Activated naive CD4-positive, alpha-beta T cell treated with anti-CD3 and anti-CD28 coated beads, Interleukin-2, amount 50 U/mL, for 72 hours (primary cell): ENCODE results near the gene HSBP1L1. TPM values are rescaled to one million over a fixed set of nuclear protein-coding genes. Genes with fewer than 3 reads are reported as not detected.

Source experiments
- ATAC-seq, 2 donors: fragments of 150-1000 bp; cut with Tn5 transposase; 2 replicates each; pipeline ENCODE4 v1.10.0; 2021; ENCODE audit warnings: mild to moderate bottlenecking in 2 of 2, moderate library complexity in 2 of 2
- DNase-seq, 2 donors: peaks; one replicate each; pipeline ENCODE4 v3.0.0; 2021 to 2022; ENCODE audit warnings: low spot score in 2 of 2
- H3K27ac Mint-ChIP-seq, 2 donors: one replicate each; pipeline ENCODE4 v1.8.0; 2022; ENCODE audit warnings: mild to moderate bottlenecking in 2 of 2, mixed read lengths in 2 of 2
- H3K36me3 Mint-ChIP-seq, 2 donors: one replicate each; pipeline ENCODE4 v1.8.0; 2022; ENCODE audit warnings: mixed read lengths in 2 of 2
- H3K9me3 Mint-ChIP-seq, 2 donors: one replicate each; pipeline ENCODE4 v1.8.0; 2022; ENCODE audit warnings: mixed read lengths in 2 of 2
- total RNA-seq, 2 donors: library from RNA; stranded (reverse); gene quantifications; one replicate each; pipeline ENCODE4 v1.2.3, GENCODE V29; 2022

Gene HSBP1L1
- total RNA-seq, 2 donors from 2014 or later = 5.9 to 21.6 TPM

DNA sequence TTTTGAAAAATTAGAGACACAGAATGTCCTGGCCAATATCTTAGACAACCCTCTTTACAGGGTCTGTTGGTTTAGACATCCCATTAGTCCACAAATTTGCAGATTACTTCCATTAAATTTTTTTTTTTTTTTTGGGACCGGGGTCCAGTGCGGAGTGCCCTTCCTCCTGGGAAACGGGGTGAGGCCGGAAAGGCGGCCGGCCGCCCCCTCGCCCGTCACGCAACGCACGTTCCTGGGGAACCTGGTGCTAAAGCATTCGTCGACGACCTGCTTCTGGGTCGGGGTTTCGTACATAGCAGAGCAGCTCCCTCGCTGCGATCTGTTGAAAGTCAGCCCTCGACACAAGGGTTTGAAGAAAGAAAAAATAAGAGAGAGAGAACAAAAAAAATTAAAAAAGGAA, 48.3 kb downstream of the HSBP1L1 start:
- H3K9me3 Mint-ChIP-seq = peaks cover 12 to 20% of the 10 kb centered on the region in 2 donors
- no peak for DNase-seq
- H3K27ac Mint-ChIP-seq = no peak overlapping the region
- peaks cover 23 to 29% of the 10 kb centered on the region in 2 donors for H3K36me3 Mint-ChIP-seq
- ATAC-seq = no peak

Other genes starting within 250 kb of the HSBP1L1 start
- gene KCNG2, start 166.7 kb upstream of the HSBP1L1 start, total RNA-seq = not detected
- gene SLC66A2, start 13.0 kb upstream of the HSBP1L1 start, total RNA-seq = 10 to 100 TPM; 15.6 to 40.0 TPM
- gene TXNL4A, start 23.9 kb downstream of the HSBP1L1 start, total RNA-seq = 100 to 1,000 TPM; 142 to 148 TPM
- 10 to 100 TPM; 33.0 to 38.4 TPM for gene RBFA, start 69.8 kb downstream of the HSBP1L1 start, total RNA-seq
- 10 to 100 TPM; 27.6 to 37.3 TPM for gene ADNP2, start 144.6 kb downstream of the HSBP1L1 start, total RNA-seq